Esophagus muscularis mucosa (tissue), 4 donors: ENCODE measurements around the gene NOX4. TPM values are rescaled to one million over a fixed set of nuclear protein-coding genes. Genes with fewer than 3 reads are reported as not detected.
A peak's percentile ranks its signal among the peaks of the same experiment; 100 is the strongest.
"Not testable (repeated sequence)": the region's sequence is repeated elsewhere in the genome, so short reads cannot be mapped to it uniquely, and the experiment has no call there.

Source experiments
- DNase-seq: peaks from one replicate; pipeline ENCODE4 v3.0.0-alpha.2; 2017; ENCODE audit errors: extremely low spot score
- H3K27ac ChIP-seq, 4 donors: fragments of 200-600 bp; sonication (generic); replicated peaks in 1 of 4; 1 replicate in 3 of 4; 2 replicates in 1 of 4; pipeline ENCODE4 v1.5.1; 2016 to 2019; ENCODE audit warnings: mild to moderate bottlenecking in 1 of 4
- H3K27me3 ChIP-seq, 4 donors: fragments of 200-600 bp; sonication (generic); one replicate each; pipeline versions ENCODE4 v1.5.1 to v1.6.0; 2016 to 2019
- H3K36me3 ChIP-seq, 4 donors: fragments of 200-600 bp; sonication (generic); one replicate each; pipeline ENCODE4 v1.5.1; 2016 to 2019
- H3K4me1 ChIP-seq, 4 donors: fragments of 200-600 bp; sonication (generic); one replicate each; pipeline ENCODE4 v1.5.1; 2016 to 2019
- H3K4me3 ChIP-seq, 4 donors: fragments of 200-600 bp; sonication (generic); 1 replicate in 2 of 4; 2 replicates in 2 of 4; pipeline ENCODE4 v1.5.1; 2016 to 2019; ENCODE audit warnings: mild to moderate bottlenecking in 4 of 4, moderate library complexity in 1 of 4
- H3K9me3 ChIP-seq, 4 donors: fragments of 200-600 bp; sonication (generic); 1 replicate in 3 of 4; 2 replicates in 1 of 4; pipeline ENCODE4 v1.5.1; 2016 to 2019
- EP300 ChIP-seq: sonication (generic); formaldehyde crosslinking; IDR thresholded peaks from one replicate; pipeline ENCODE4 v1.6.1; 2017; ENCODE audit warnings: antibody characterized with exemption
- POLR2A ChIP-seq: fragments of 450-650 bp; IDR thresholded peaks from one replicate; pipeline ENCODE4 v1.6.1; 2017; ENCODE audit warnings: antibody characterized with exemption, moderate library complexity, mild to moderate bottlenecking, low read depth
- POLR2AphosphoS5 ChIP-seq, 2 donors: sonication (generic); formaldehyde crosslinking; IDR thresholded peaks; one replicate each; pipeline ENCODE4 v1.6.1; 2017; ENCODE audit warnings: antibody characterized with exemption in 2 of 2
- WGBS: methylation state at CpG from one replicate; pipeline ENCODE4 v1.1.5; 2018; 5-methylcytosine and 5-hydroxymethylcytosine counted together
- intact Hi-C: fragments of 100-400 bp; cut with DNase I; formaldehyde crosslinking; loops from one replicate; pipeline ENCODE4 v1.15.1; 2023
- total RNA-seq, 4 donors: library from RNA; depleted of rRNA; stranded (reverse); fragments of >200 nt; gene quantifications; one replicate each; pipeline versions ENCODE4 v1.1.0 to v1.2.1, GENCODE V29; 2016
- TF ChIP-seq, protein P1 (sequence below), 3 experiments: fragments of 200-600 bp in 2 of 3; fragments of 450-650 bp in 1 of 3; sonication (generic) in 2 of 3; IDR thresholded peaks; one replicate each; pipeline ENCODE4 v1.5.1; 2017 to 2019; ENCODE audit warnings: antibody characterized with exemption in 3 of 3, mild to moderate bottlenecking in 2 of 3, moderate library complexity in 1 of 3

The NOX4 gene
- total RNA-seq, 4 donors from 2014 or later, result 3.3 to 6.1 (median 4.0) TPM

DNA sequence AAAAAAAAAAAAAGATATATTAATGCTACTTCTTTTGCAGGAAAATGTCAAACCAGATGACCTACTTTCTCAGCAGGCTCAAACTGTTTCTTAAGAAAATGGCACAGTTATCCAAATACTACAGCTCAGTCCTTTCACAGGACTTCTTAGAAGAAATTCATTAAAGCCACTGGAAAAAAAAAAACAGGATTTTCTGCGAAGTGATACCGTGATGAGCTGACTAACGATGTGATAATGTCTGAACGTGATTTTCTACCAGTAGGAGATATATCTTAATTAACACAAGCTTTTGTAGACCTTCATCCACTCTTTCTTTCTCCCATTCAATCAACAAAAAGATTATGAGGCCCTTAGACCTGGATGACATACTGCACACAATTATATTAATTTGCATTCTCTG is 132.4 kb downstream of the NOX4 start:
- WGBS, result 56% methylated on average over 4 of the region's 4 CpGs
- H3K27me3 ChIP-seq, result no peaks in the 10 kb centered on the region
- no peaks in the 10 kb centered on the region for H3K9me3 ChIP-seq
- no peaks in the 10 kb centered on the region for H3K36me3 ChIP-seq
- intact Hi-C loops, result no loop called here
- DNase-seq, result no peak
- no peak overlapping the region for H3K27ac ChIP-seq
- TF ChIP-seq POLR2AphosphoS5 (IDR thresholded peaks at IDR 0.05) (no peak), EP300 (no peak)
- TF ChIP-seq, protein P1, sequence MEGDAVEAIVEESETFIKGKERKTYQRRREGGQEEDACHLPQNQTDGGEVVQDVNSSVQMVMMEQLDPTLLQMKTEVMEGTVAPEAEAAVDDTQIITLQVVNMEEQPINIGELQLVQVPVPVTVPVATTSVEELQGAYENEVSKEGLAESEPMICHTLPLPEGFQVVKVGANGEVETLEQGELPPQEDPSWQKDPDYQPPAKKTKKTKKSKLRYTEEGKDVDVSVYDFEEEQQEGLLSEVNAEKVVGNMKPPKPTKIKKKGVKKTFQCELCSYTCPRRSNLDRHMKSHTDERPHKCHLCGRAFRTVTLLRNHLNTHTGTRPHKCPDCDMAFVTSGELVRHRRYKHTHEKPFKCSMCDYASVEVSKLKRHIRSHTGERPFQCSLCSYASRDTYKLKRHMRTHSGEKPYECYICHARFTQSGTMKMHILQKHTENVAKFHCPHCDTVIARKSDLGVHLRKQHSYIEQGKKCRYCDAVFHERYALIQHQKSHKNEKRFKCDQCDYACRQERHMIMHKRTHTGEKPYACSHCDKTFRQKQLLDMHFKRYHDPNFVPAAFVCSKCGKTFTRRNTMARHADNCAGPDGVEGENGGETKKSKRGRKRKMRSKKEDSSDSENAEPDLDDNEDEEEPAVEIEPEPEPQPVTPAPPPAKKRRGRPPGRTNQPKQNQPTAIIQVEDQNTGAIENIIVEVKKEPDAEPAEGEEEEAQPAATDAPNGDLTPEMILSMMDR (IDR thresholded peaks at IDR 0.05), result no peak
- no peaks in the 10 kb centered on the region for H3K4me1 ChIP-seq
- H3K4me3 ChIP-seq, result no peak overlapping the region

DNA sequence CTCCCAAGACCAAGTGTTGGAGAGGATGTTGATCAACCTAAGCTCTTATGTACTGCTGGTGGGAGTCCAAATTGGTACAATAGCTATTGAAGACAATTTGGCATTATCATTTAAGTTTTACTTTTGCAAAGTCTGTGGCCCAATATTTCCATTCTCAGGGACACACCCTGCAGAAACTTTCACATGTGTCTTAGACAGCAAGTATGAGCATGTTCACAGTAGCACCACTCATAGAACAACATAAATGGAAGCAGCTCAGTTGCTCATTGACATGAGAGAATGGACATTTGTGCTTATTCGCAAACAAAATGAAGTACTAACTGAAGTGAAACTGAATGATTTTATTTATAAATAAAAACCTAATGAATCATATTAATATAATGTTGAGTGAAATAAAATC is 135.5 kb downstream of the NOX4 start:
- intact Hi-C loops, result no loop called here
- DNase-seq, result no peak
- TF ChIP-seq POLR2AphosphoS5 (IDR thresholded peaks at IDR 0.05), result no peak
- TF ChIP-seq EP300, result no peak
- no peak for TF ChIP-seq POLR2A
- TF ChIP-seq, protein P1 (IDR thresholded peaks at IDR 0.05), result no peak
- Histone ChIP-seq H3K27me3 (no peaks in the 10 kb centered on the region), H3K4me1 (no peaks in the 10 kb centered on the region), H3K36me3 (no peaks in the 10 kb centered on the region), H3K4me3 (no peak overlapping the region), H3K27ac (no peak overlapping the region), H3K9me3 (no peaks in the 10 kb centered on the region)
- WGBS, result 88% methylated on average over 1 of the region's 1 CpG

DNA sequence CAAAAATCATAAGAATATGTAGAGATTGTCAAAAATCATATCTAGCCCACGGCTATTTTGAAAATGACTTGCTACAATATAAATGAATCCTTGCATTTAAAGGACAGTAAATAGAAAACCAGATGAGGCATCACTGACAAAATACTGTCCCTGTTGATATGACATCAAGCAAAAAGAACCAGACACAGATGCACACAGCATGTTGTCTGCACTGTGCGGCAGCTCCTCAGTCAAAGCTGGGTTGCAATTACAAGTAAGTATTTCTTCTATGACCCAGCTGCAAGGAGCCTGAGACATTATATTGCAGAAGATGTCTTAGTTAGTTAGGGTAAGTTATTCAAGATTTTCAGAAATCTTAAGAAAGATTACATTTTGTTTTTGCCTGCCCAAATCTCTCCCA is 136.7 kb downstream of the NOX4 start:
- H3K9me3 ChIP-seq, H3K27ac ChIP-seq, DNase-seq, H3K36me3 ChIP-seq, intact Hi-C loops, H3K27me3 ChIP-seq, H3K4me1 ChIP-seq, H3K4me3 ChIP-seq: not testable (repeated sequence)
- WGBS, result 93% methylated on average over 2 of the region's 2 CpGs

DNA sequence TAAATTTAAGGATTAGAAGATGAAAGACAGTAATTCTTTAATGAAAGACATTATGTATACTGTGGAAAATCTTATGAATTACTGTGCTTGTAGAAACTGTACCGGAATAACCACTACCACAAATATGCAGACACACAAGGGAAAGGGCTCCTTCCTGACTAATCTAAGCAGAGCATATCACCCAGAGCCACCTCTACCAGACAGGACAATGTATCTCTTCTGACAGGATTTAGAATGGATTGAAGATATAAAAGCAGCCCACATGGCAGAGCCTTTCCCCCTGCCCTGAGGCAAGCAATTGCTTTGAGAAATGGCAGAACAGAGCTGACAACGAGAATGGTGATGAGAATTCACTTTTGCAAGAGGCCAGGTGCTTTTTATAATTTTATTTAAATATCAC is 144.1 kb downstream of the NOX4 start:
- Histone ChIP-seq H3K4me1 (peaks cover 0 to 3% (median 0%) of the 10 kb centered on the region in 4 donors), H3K9me3 (no peaks in the 10 kb centered on the region), H3K4me3 (no peak overlapping the region), H3K27ac (no peak overlapping the region), H3K27me3 (no peaks in the 10 kb centered on the region), H3K36me3 (no peaks in the 10 kb centered on the region)
- 79% methylated on average over 2 of the region's 2 CpGs for WGBS
- intact Hi-C loops, result no loop called here
- no peak for DNase-seq
- TF ChIP-seq EP300 (no peak), POLR2AphosphoS5 (IDR thresholded peaks at IDR 0.05) (no peak), POLR2A (no peak)
- TF ChIP-seq, protein P1 (IDR thresholded peaks at IDR 0.05), result no peak

DNA sequence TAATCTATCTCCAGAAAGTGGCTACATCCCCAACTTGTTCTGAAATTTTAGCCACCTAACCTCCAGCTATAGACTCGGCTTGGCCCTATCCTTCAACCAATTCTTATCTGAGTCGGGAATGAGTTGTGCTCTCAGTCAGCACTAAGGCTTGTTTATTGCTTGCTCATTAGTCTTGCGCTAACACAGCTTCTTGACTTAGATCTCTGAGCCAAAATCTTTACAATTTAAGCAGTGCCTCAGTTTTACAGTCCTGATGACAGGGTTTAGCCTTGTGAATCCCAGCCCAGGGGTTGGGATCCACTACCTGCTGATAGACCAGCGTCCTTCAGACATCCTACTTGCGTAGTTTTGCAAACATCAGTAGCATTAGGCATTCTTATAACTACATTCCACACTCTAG is 144.6 kb downstream of the NOX4 start:
- Histone ChIP-seq H3K4me3 (no peak overlapping the region), H3K27ac (no peak overlapping the region), H3K36me3 (no peaks in the 10 kb centered on the region), H3K4me1 (peaks cover 0 to 6% (median 0%) of the 10 kb centered on the region in 4 donors), H3K9me3 (no peaks in the 10 kb centered on the region), H3K27me3 (no peaks in the 10 kb centered on the region)
- WGBS, result 95% methylated on average over 5 of the region's 5 CpGs
- DNase-seq, result no peak
- intact Hi-C loops, result no loop called here
- TF ChIP-seq, protein P1 (IDR thresholded peaks at IDR 0.05), result no peak
- TF ChIP-seq POLR2A (no peak), POLR2AphosphoS5 (IDR thresholded peaks at IDR 0.05) (no peak), EP300 (no peak)

DNA sequence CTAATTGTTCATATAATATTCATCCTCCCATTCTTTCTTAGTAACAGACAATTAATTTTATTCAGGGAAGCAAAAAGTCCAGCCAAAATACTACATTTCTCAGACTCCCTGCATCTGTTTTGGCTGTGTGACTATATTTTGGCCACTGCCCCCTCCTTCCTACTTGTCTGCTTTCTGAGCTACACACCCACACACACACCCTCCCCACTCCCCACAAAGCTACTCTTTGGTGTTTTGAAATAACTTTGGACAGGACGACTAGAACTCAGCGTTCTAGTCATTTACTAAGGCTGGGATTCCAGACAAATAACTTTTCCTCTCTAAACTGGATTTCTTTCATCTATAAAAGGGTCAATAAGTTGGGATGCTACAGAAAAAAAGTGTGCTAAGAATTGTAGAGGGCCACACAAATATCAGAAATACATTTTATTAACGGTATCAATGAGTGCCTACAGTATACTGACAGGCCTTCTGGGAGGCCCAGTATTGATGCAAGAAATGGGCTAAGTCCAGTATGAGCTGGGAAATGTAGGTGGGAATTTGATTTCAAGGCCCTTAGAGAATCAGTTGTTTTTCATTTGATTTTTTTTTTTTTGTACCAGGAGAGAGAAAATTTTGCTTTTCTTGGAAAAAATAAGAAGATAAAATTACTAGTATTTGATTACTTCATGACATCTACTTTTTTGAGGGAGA is 148.1 kb downstream of the NOX4 start:
- H3K9me3 ChIP-seq, intact Hi-C loops, H3K27me3 ChIP-seq, H3K36me3 ChIP-seq, DNase-seq, H3K4me3 ChIP-seq: not testable (repeated sequence)
- Histone ChIP-seq H3K27ac (peak overlapping the region in 3 of 4 donors; percentile 35 to 59 (median 37)), H3K4me1 (peaks cover 0 to 11% (median 0%) of the 10 kb centered on the region in 4 donors)
- WGBS, result 50% methylated on average over 3 of the region's 3 CpGs

DNA sequence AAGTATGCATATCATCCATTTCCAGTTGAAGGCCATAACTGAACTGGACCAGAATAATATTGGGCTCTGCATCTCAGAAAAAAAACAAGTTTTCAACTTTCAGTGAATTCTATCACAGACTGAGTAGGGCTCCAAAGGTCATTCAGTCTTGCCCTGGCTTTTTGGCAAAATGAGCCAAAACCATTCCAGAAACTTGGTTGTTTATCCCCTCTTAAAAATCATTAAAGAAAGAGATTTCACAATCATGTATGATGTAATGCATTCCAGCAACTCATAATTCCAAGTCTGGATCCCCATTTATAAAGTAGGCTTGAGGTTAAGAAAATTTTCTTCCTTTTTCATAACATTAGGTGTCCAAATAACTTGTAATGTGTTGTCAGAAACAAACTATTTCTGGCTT is 150.7 kb downstream of the NOX4 start:
- DNase-seq, intact Hi-C loops, H3K4me3 ChIP-seq, H3K9me3 ChIP-seq, H3K36me3 ChIP-seq, H3K27me3 ChIP-seq: not testable (repeated sequence)
- Histone ChIP-seq H3K27ac (peak overlapping the region in 1 of 4 donors; percentile 27), H3K4me1 (peaks cover 0 to 11% (median 0%) of the 10 kb centered on the region in 4 donors)

DNA sequence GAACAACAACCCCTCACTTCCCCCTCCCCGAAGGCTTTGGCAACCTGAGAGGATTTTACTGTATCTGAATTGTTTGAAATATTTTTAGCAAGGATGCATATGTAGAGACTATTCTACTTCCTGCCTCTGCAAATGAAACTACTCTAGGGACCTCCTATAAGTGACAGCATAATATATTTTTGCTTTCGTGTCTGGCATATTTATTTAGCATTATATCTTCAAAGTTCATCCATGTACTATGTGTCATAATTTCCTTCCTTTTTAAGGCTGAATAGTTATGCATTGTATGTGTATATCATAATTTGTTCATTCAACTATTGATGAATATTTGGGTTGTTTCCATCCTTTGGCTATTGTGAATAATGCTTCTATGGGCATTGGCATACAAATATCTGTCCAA is 153.1 kb downstream of the NOX4 start:
- DNase-seq, H3K4me3 ChIP-seq, H3K27ac ChIP-seq, H3K27me3 ChIP-seq, intact Hi-C loops, H3K36me3 ChIP-seq, H3K9me3 ChIP-seq: not testable (repeated sequence)
- WGBS, result 55% methylated on average over 2 of the region's 2 CpGs
- peaks cover 0 to 11% (median 0%) of the 10 kb centered on the region in 4 donors for H3K4me1 ChIP-seq
